Breast epithelium (tissue), 3 donors: Measurements from ENCODE around the gene TM9SF2.

Experiments
- CTCF ChIP-seq, 3 donors: fragments of 450-650 bp; IDR thresholded peaks; one replicate each; pipeline ENCODE4 v1.5.1; 2016 to 2017; ENCODE audit warnings: antibody characterized with exemption in 3 of 3, mild to moderate bottlenecking in 3 of 3, moderate library complexity in 3 of 3
- POLR2A ChIP-seq: fragments of 450-650 bp; IDR thresholded peaks from one replicate; pipeline ENCODE4 v1.6.1; 2016; ENCODE audit warnings: antibody characterized with exemption, mild to moderate bottlenecking, moderate library complexity

GRCh38 chr13:99604636-99605035, 103.4 kb downstream of the TM9SF2 start:
- TF ChIP-seq POLR2A (no peak), CTCF (IDR thresholded peaks at IDR 0.05) (no peak)
